HG03139 (cell line): Measurements from ENCODE around the gene NOL4L.

Source experiments
- ATAC-seq: cut with Tn5 transposase; IDR thresholded peaks from one replicate; pipeline ENCODE4 v1.9.1; 2021; ENCODE audit not compliant: unreplicated experiment

NOL4L gene

GRCh38 chr20:32563311-32564272 lies 21.5 kb downstream of the NOL4L start:
- ATAC-seq, result no peak

GRCh38 chr20:32562495-32562911 lies 22.6 kb downstream of the NOL4L start:
- no peak for ATAC-seq

GRCh38 chr20:32560989-32561830 lies 23.9 kb downstream of the NOL4L start:
- no peak for ATAC-seq

GRCh38 chr20:32560482-32560988 lies 24.6 kb downstream of the NOL4L start:
- no peak for ATAC-seq

- ATAC-seq, result no peak
Observed at GRCh38 chr20:32559753-32560380, 25.3 kb downstream of the NOL4L start.

- ATAC-seq, result no peak
Observed at GRCh38 chr20:32559205-32559752, 25.9 kb downstream of the NOL4L start.

- no peak for ATAC-seq
Observed at GRCh38 chr20:32558526-32558925, 26.6 kb downstream of the NOL4L start.

GRCh38 chr20:32557319-32557718 lies 27.8 kb downstream of the NOL4L start:
- ATAC-seq, result no peak

- ATAC-seq, result no peak
Observed at GRCh38 chr20:32556312-32557184, 28.6 kb downstream of the NOL4L start.

- no peak for ATAC-seq
Observed at GRCh38 chr20:32555584-32555983, 29.5 kb downstream of the NOL4L start.

GRCh38 chr20:32554965-32555289 lies 30.2 kb downstream of the NOL4L start:
- ATAC-seq, result no peak

- ATAC-seq, result no peak
Observed at GRCh38 chr20:32553618-32554017, 31.5 kb downstream of the NOL4L start.

- no peak for ATAC-seq
Observed at GRCh38 chr20:32551693-32552092, 33.4 kb downstream of the NOL4L start.

GRCh38 chr20:32549842-32550241 lies 35.3 kb downstream of the NOL4L start:
- ATAC-seq, result no peak

- no peak for ATAC-seq
Observed at GRCh38 chr20:32547753-32548034, 37.4 kb downstream of the NOL4L start.

- no peak for ATAC-seq
Observed at GRCh38 chr20:32546918-32547752, 38.0 kb downstream of the NOL4L start.

GRCh38 chr20:32544893-32545840 lies 40.0 kb downstream of the NOL4L start:
- ATAC-seq, result no peak

GRCh38 chr20:32544260-32544722 lies 40.8 kb downstream of the NOL4L start:
- no peak for ATAC-seq
